Pancreas (tissue), 10 donors: Measurements from ENCODE around the gene DRAM1. TPM values are rescaled to one million over a fixed set of nuclear protein-coding genes. Genes with fewer than 3 reads are reported as not detected.

Experiments used
- ATAC-seq, 4 donors: fragments of 200-7000 bp; cut with Tn5 transposase; one replicate each; pipeline versions ENCODE4 v1.8.0 to v1.9.1; 2020; ENCODE audit warnings: mild to moderate bottlenecking in 4 of 4, moderate library complexity in 4 of 4
- DNase-seq, 6 donors: peaks; one replicate each; pipeline ENCODE4 v3.0.0-alpha.2; 2020
- FAIRE-seq: peaks from 2 replicates; lab custom pipeline; 2012; peaks lifted over from hg19 to GRCh38; lab: Jason Lieb, UNC
- H3K27ac ChIP-seq, 4 donors: fragments of 200-600 bp; sonication (generic); 1 replicate in 3 of 4; 2 replicates in 1 of 4; pipeline versions ENCODE4 v1.5.0 to v1.8.0; 2020
- H3K27me3 ChIP-seq, 4 donors: fragments of 200-600 bp; one replicate each; pipeline ENCODE4 v1.8.0; 2021
- H3K36me3 ChIP-seq, 3 donors: fragments of 200-600 bp; sonication (generic) in 1 of 3; one replicate each; pipeline versions ENCODE4 v1.5.0 to v1.8.0; 2020 to 2021
- H3K4me1 ChIP-seq, 3 donors: fragments of 200-600 bp; one replicate each; pipeline ENCODE4 v1.8.0; 2021
- H3K4me3 ChIP-seq, 4 donors: fragments of 200-600 bp; sonication (generic) in 2 of 4; one replicate each; pipeline versions ENCODE4 v1.5.0 to v1.8.0; 2020 to 2021
- H3K9me3 ChIP-seq, 4 donors: fragments of 200-600 bp; one replicate each; pipeline ENCODE4 v1.8.0; 2021
- WGBS, 2 donors: extraction: QIAGEN DNeasy Blood & Tissue Kit; methylation state at CpG; one replicate each; pipeline ENCODE4 v1.1.7; 2013; 5-methylcytosine and 5-hydroxymethylcytosine counted together
- intact Hi-C, 3 donors: fragments of 100-400 bp; cut with DNase I; formaldehyde crosslinking; loops; one replicate each; pipeline versions ENCODE4 v1.11.1 to v1.14.2; 2022
- polyA plus RNA-seq, 2 donors: library from polyadenylated mRNA; stranded (reverse); fragments of 200-250 nt; gene quantifications; one replicate each; pipeline ENCODE4 v1.2.3, GENCODE V29; 2013
- total RNA-seq, 6 donors: library from RNA; stranded (reverse); fragmentation: NEBNext Ultra II Directional in 4 of 6; extraction: Animal tissue kit (Norgen Biotek cat#: 25700) in 4 of 6; gene quantifications; one replicate each; pipeline versions ENCODE4 v1.2.1 to v1.2.4, GENCODE V29; 2021 to 2023
- TF ChIP-seq, protein P1 (sequence below), 4 donors: fragments of 200-600 bp; sonication (generic) in 3 of 4; IDR thresholded peaks; one replicate each; pipeline versions ENCODE4 v1.5.0 to v1.8.0; 2021; ENCODE audit warnings: antibody characterized with exemption in 4 of 4
- donor health status: healthy with polysubstance abuse.
- donor health status: DM: no; HTN: no; CAD: no; lungs with moderate emphysema.
- donor health status: DM: no; HTN: no; CAD: no.
- donor health status: control.
- donor health status: control.
- donor health status: Bipolar disorder and iron deficiency.
- donor health status: DM: yes; HTN: yes; CAD: no.
- donor health status: DM: no; HTN: no; CAD: no.
- donor health status: DM: no; HTN: no; CAD: no.
- donor health status: DM: yes; HTN: yes; CAD: no.

Gene DRAM1
- total and polyA plus RNA-seq, 8 donors = 3.1 to 15.0 (median 5.6) TPM

GRCh38 chr12:101830367-101831325 is 46.7 kb upstream of the DRAM1 start, which contains the start of gene GNPTAB:
Gene GNPTAB (minus strand): TSS chr12:101830959. CDS start chr12:101830675, 284 bp downstream.
- TF ChIP-seq, protein P1, sequence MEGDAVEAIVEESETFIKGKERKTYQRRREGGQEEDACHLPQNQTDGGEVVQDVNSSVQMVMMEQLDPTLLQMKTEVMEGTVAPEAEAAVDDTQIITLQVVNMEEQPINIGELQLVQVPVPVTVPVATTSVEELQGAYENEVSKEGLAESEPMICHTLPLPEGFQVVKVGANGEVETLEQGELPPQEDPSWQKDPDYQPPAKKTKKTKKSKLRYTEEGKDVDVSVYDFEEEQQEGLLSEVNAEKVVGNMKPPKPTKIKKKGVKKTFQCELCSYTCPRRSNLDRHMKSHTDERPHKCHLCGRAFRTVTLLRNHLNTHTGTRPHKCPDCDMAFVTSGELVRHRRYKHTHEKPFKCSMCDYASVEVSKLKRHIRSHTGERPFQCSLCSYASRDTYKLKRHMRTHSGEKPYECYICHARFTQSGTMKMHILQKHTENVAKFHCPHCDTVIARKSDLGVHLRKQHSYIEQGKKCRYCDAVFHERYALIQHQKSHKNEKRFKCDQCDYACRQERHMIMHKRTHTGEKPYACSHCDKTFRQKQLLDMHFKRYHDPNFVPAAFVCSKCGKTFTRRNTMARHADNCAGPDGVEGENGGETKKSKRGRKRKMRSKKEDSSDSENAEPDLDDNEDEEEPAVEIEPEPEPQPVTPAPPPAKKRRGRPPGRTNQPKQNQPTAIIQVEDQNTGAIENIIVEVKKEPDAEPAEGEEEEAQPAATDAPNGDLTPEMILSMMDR (IDR thresholded peaks at IDR 0.05) = peak; percentile 66 to 80 (median 72)
- DNase-seq (peak; percentile 90 to 98 (median 96)), ATAC-seq (peak; percentile 93 to 98 (median 96)), FAIRE-seq (no peak)
- no peaks in the 10 kb centered on the region for H3K27me3 ChIP-seq
- peaks cover 0 to 6% (median 5%) of the 10 kb centered on the region in 3 donors for H3K4me1 ChIP-seq
- intact Hi-C loops = no loop called here
- H3K4me3 ChIP-seq = peak within 1 kb of the TSS; percentile 64 to 85 (median 80)
- WGBS, 2 donors = 0% methylated on average over 46 to 96 of the region's 96 CpGs
- H3K27ac ChIP-seq = peak within 1 kb of the TSS; percentile 53 to 84 (median 74)
- H3K36me3 ChIP-seq = no peaks in the 10 kb centered on the region
- H3K9me3 ChIP-seq = no peaks in the 10 kb centered on the region

DNA sequence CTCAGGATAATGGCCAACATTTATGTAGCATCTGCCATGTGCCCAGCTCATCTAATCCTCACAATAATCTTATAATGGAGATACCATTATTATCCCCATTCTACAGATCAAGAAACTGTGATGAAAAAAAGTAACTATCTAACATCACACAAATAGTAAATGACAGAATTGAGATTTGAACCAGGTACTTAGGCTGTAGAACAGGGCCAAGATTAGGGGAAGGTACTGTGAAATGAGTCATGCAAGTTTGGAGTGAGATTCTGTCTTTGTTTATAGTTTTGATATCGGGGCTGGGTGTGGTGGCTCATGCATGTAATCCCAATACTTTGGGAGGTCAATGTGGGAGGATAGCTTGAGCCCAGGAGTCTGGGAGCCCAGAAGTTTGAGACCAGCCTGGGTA is 45.4 kb upstream of the DRAM1 start:
- Histone ChIP-seq H3K36me3 (no peaks in the 10 kb centered on the region), H3K27me3 (no peaks in the 10 kb centered on the region), H3K9me3 (no peaks in the 10 kb centered on the region), H3K27ac (no peak overlapping the region), H3K4me1 (peaks cover 0 to 6% (median 0%) of the 10 kb centered on the region in 3 donors), H3K4me3 (no peak overlapping the region)
- ATAC-seq (no peak), FAIRE-seq (no peak), DNase-seq (no peak)
- WGBS, 2 donors = 73 to 77% methylated on average over 1 of the region's 1 CpG
- TF ChIP-seq, protein P1 (IDR thresholded peaks at IDR 0.05) = no peak
- intact Hi-C loops = no loop called here

DNA sequence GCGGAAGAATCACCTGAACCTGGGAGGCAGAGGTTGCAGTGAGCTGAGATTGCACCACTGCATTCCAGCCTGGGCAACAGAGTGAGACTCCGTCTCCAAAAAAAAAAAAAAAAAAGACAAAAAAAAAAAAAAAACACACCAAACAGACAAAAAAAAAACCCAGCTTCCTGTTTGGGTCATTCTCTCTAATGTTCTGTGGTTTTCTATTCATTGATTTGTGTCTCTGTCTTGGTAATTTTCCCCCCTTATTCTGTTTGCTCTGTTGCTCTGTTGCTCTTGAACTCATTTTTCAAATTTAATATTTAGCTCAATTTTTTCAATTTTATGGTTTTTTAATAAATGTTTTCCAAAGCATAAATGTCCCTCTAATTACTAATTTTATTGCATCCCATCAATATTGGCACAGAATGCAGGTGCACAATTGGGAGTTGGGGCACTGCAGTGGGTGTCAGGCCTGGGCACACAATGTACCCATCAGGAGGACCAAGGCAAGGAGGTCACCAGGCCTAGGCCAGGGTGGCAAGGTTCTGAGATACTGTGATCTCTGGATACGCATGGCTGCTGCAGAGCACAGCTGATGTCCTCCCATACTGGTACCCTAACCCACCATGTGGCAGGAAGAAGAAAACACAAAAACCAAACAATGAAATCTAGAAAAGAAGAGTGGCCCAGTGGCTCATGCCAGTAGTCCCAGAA is 38.6 kb upstream of the DRAM1 start:
- H3K4me1 ChIP-seq = no peaks in the 10 kb centered on the region
- WGBS, 2 donors = 73 to 81% methylated on average over 3 of the region's 3 CpGs
- ATAC-seq (peak in 1 of 4 donors; percentile 18), FAIRE-seq (no peak), DNase-seq (no peak)
- H3K36me3 ChIP-seq = no peaks in the 10 kb centered on the region
- TF ChIP-seq, protein P1 (IDR thresholded peaks at IDR 0.05) = no peak
- no peaks in the 10 kb centered on the region for H3K27me3 ChIP-seq
- no peaks in the 10 kb centered on the region for H3K9me3 ChIP-seq
- intact Hi-C loops = loop anchor here in 1 of 3 donors (5.0 kb wide), 1 partner anchor 61 kb away; no protein-coding TSS in a partner anchor
- no peak overlapping the region for H3K4me3 ChIP-seq
- H3K27ac ChIP-seq = no peak overlapping the region

DNA sequence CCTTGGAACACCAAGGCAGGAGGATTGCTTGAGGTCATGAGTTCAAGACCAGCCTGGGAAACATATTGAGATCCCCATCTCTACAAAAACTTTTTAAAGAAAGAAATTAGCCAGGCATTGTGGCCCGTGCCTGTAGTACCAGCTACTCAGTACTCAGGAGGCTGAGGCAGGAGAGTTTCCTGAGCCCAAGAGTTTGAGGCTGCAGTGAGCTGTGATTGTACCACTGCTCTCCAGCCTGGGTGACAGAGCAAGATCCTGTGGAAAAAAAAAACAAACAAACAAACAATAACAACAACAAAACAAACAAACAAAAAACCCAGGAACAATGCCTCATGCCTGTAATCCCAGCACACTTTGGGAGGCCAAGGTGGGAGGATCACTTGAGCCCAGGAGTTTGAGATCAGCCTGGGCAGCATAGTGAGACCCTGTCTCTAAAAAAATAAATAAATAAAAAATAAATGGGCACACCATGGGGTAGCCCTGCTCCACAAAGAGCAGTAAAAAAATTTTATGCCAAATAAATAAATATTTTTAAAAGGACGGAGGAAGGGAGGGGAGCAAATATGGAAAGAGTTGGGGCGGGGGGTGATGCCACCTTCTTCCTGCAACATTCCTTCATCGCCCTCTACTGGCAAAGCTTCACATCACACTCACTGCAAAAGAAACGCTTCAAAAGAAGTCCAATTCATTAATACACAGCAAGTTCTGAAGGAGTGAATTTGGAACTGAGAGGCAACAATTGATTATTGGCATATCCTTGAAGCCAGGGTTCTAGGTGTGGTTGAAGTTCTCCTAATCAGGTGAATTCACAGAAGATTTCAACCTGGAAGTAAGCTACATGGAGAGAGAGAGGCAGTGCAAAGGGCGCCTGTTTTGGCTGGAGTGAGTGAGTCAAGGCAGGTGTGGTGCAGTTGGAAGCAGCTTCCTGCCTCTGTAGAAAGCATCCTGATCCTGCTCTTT is 37.8 kb upstream of the DRAM1 start:
- H3K27me3 ChIP-seq = no peaks in the 10 kb centered on the region
- intact Hi-C loops = loop anchor here in 1 of 3 donors (5.0 kb wide), 1 partner anchor 62 kb away; no protein-coding TSS in a partner anchor
- ATAC-seq (peak; percentile 70 to 97 (median 91)), FAIRE-seq (no peak), DNase-seq (peak in 4 of 6 donors; percentile 40 to 72 (median 54))
- no peak overlapping the region for H3K27ac ChIP-seq
- H3K36me3 ChIP-seq = no peaks in the 10 kb centered on the region
- no peaks in the 10 kb centered on the region for H3K4me1 ChIP-seq
- no peak overlapping the region for H3K4me3 ChIP-seq
- TF ChIP-seq, protein P1 (IDR thresholded peaks at IDR 0.05) = peak; percentile 66 to 77 (median 74)
- H3K9me3 ChIP-seq = no peaks in the 10 kb centered on the region
- WGBS, 2 donors = 25 to 30% methylated on average over 6 of the region's 6 CpGs
